SU-DHL-6 (cell line): ENCODE results near the gene RGS7.

Experiments used
- H2AFZ ChIP-seq: fragments of 200-600 bp; sonication (generic); 2 replicates; pipeline ENCODE4 v1.6.1; 2014; ENCODE audit warnings: low read depth, mild to moderate bottlenecking, moderate library complexity, mixed read lengths, antibody characterized with exemption, low read length; ENCODE audit not compliant: severe bottlenecking
- H3F3A ChIP-seq: fragments of 200-600 bp; shearing (Covaris generic); 2 replicates; pipeline ENCODE4 v1.6.0; 2016; ENCODE audit warnings: antibody characterized with exemption, mild to moderate bottlenecking; ENCODE audit not compliant: insufficient read depth
- H3K27ac ChIP-seq: fragments of 200-600 bp; sonication (generic); 2 replicates; pipeline ENCODE4 v1.5.1; 2016; ENCODE audit warnings: low read depth, mild to moderate bottlenecking, low read length, moderate library complexity, mixed read lengths
- H3K27me3 ChIP-seq: fragments of 200-600 bp; sonication (generic), shearing (Covaris generic); 2 replicates; pipeline ENCODE4 v1.6.0; 2014; ENCODE audit warnings: mild to moderate bottlenecking, low read length
- H3K36me3 ChIP-seq: fragments of 200-600 bp; sonication (generic); 2 replicates; pipeline ENCODE4 v1.6.1; 2014; ENCODE audit warnings: mild to moderate bottlenecking, low read length, mixed read lengths
- H3K4me2 ChIP-seq: fragments of 300-600, 200-600 bp; shearing (Covaris generic), sonication (generic); 2 replicates; pipeline ENCODE4 v1.6.0; 2014; ENCODE audit warnings: low read length, low read depth, mild to moderate bottlenecking; ENCODE audit not compliant: poor library complexity, severe bottlenecking
- H3K4me3 ChIP-seq: fragments of 200-600 bp; sonication (generic); 2 replicates; pipeline ENCODE4 v1.5.1; 2014; ENCODE audit warnings: antibody characterized with exemption, low read length, mild to moderate bottlenecking, mixed read lengths; ENCODE audit not compliant: insufficient read depth, poor library complexity, severe bottlenecking
- H3K79me2 ChIP-seq: fragments of 200-600 bp; sonication (generic); 2 replicates; pipeline ENCODE4 v1.6.1; 2014; ENCODE audit warnings: mild to moderate bottlenecking, low read length, moderate library complexity; ENCODE audit not compliant: insufficient read depth
- H3K9ac ChIP-seq: fragments of 200-600 bp; sonication (generic); 2 replicates; pipeline ENCODE4 v1.7.0; 2014; ENCODE audit warnings: mild to moderate bottlenecking, low read length
- H3K9me2 ChIP-seq: fragments of 200-600 bp; sonication (generic); replicated peaks from 2 replicates; pipeline ENCODE4 v1.6.1; 2014; ENCODE audit warnings: low read length; ENCODE audit not compliant: insufficient read depth
- H3K9me3 ChIP-seq: fragments of 200-600 bp; sonication (generic); 2 replicates; pipeline ENCODE4 v1.6.1; 2014; ENCODE audit warnings: low read length, mixed read lengths; ENCODE audit not compliant: insufficient read depth
- H4K20me1 ChIP-seq: fragments of 200-600 bp; sonication (generic); 2 replicates; pipeline ENCODE4 v1.6.1; 2014; ENCODE audit warnings: low read depth, mild to moderate bottlenecking, antibody characterized with exemption, low read length, moderate library complexity, mixed read lengths
- EZH2phosphoT487 ChIP-seq: fragments of 200-600 bp; sonication (generic), shearing (Covaris generic); conservative IDR thresholded peaks from 2 replicates; pipeline ENCODE4 v1.6.1; 2018; ENCODE audit warnings: mild to moderate bottlenecking, antibody characterized with exemption, low read length, moderate library complexity, mixed read lengths
- TF ChIP-seq, protein P1 (sequence below): fragments of 200-600 bp; sonication (generic); IDR thresholded peaks from one replicate; pipeline ENCODE4 v1.5.1; 2017; ENCODE audit warnings: antibody characterized with exemption, mild to moderate bottlenecking, low read length, moderate library complexity; ENCODE audit not compliant: insufficient read depth, poor library complexity, severe bottlenecking

The RGS7 gene

GRCh38 chr1:240747907-240748306 is 609.1 kb downstream of the RGS7 start:
- TF ChIP-seq EZH2phosphoT487 = no peak
- TF ChIP-seq, protein P1, sequence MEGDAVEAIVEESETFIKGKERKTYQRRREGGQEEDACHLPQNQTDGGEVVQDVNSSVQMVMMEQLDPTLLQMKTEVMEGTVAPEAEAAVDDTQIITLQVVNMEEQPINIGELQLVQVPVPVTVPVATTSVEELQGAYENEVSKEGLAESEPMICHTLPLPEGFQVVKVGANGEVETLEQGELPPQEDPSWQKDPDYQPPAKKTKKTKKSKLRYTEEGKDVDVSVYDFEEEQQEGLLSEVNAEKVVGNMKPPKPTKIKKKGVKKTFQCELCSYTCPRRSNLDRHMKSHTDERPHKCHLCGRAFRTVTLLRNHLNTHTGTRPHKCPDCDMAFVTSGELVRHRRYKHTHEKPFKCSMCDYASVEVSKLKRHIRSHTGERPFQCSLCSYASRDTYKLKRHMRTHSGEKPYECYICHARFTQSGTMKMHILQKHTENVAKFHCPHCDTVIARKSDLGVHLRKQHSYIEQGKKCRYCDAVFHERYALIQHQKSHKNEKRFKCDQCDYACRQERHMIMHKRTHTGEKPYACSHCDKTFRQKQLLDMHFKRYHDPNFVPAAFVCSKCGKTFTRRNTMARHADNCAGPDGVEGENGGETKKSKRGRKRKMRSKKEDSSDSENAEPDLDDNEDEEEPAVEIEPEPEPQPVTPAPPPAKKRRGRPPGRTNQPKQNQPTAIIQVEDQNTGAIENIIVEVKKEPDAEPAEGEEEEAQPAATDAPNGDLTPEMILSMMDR = no peak
- H3K79me2 ChIP-seq = no peaks in the 10 kb centered on the region
- no peak overlapping the region for H3K27ac ChIP-seq
- H3K9me2 ChIP-seq = no peaks in the 10 kb centered on the region
- H2AFZ ChIP-seq = no peak overlapping the region
- no peak overlapping the region for H3K4me3 ChIP-seq
- H3F3A ChIP-seq = no peaks in the 10 kb centered on the region
- no peak overlapping the region for H3K9ac ChIP-seq
- H3K9me3 ChIP-seq = no peaks in the 10 kb centered on the region
- H3K36me3 ChIP-seq = no peaks in the 10 kb centered on the region
- no peaks in the 10 kb centered on the region for H4K20me1 ChIP-seq
- no peak overlapping the region for H3K4me2 ChIP-seq
- H3K27me3 ChIP-seq = no peaks in the 10 kb centered on the region

- TF ChIP-seq, protein P1 = no peak
- TF ChIP-seq EZH2phosphoT487 = no peak
- H3K27ac ChIP-seq = no peak overlapping the region
- H3K4me2 ChIP-seq = no peak overlapping the region
- H3K36me3 ChIP-seq = no peaks in the 10 kb centered on the region
- no peak overlapping the region for H2AFZ ChIP-seq
- no peaks in the 10 kb centered on the region for H3K9me3 ChIP-seq
- no peak overlapping the region for H3K4me3 ChIP-seq
- no peak overlapping the region for H3K9ac ChIP-seq
- H3F3A ChIP-seq = no peaks in the 10 kb centered on the region
- no peaks in the 10 kb centered on the region for H4K20me1 ChIP-seq
- H3K27me3 ChIP-seq = no peaks in the 10 kb centered on the region
- H3K9me2 ChIP-seq = no peaks in the 10 kb centered on the region
- H3K79me2 ChIP-seq = no peaks in the 10 kb centered on the region
These were observed 613.3 kb downstream of the RGS7 start for GRCh38 chr1:240743705-240744104.

GRCh38 chr1:240739754-240740153 is 617.3 kb downstream of the RGS7 start:
- H4K20me1 ChIP-seq = no peaks in the 10 kb centered on the region
- TF ChIP-seq, protein P1 = no peak
- TF ChIP-seq EZH2phosphoT487 = no peak
- no peak overlapping the region for H3K4me3 ChIP-seq
- H2AFZ ChIP-seq = no peak overlapping the region
- H3K9ac ChIP-seq = no peak overlapping the region
- no peaks in the 10 kb centered on the region for H3K36me3 ChIP-seq
- H3K9me2 ChIP-seq = no peaks in the 10 kb centered on the region
- H3K27ac ChIP-seq = no peak overlapping the region
- H3K4me2 ChIP-seq = no peak overlapping the region
- no peaks in the 10 kb centered on the region for H3K9me3 ChIP-seq
- no peaks in the 10 kb centered on the region for H3K79me2 ChIP-seq
- no peaks in the 10 kb centered on the region for H3K27me3 ChIP-seq
- no peaks in the 10 kb centered on the region for H3F3A ChIP-seq
